Neural cell (in vitro differentiated cells): ENCODE data around the gene POGLUT2. TPM values are rescaled to one million over a fixed set of nuclear protein-coding genes. Genes with fewer than 3 reads are reported as not detected.

Experiments
- H2AFZ ChIP-seq: fragments of 200-600, 300-800 bp; sonication (generic), shearing (Covaris generic); 2 replicates; pipeline ENCODE4 v1.6.0; 2014; ENCODE audit warnings: low read depth, mild to moderate bottlenecking, antibody characterized with exemption, low read length, moderate library complexity
- H3F3A ChIP-seq: fragments of 200-600 bp; shearing (Covaris generic); 2 replicates; pipeline ENCODE4 v1.6.1; 2016; ENCODE audit warnings: mild to moderate bottlenecking, moderate library complexity, mixed read lengths, antibody characterized with exemption, low read length; ENCODE audit not compliant: insufficient read depth, poor library complexity, severe bottlenecking
- H3K27ac ChIP-seq: fragments of 200-600, 300-800 bp; sonication (generic), shearing (Covaris generic); 2 replicates; pipeline ENCODE4 v1.5.1; 2014; ENCODE audit warnings: mild to moderate bottlenecking, low read length, moderate library complexity
- H3K27me3 ChIP-seq: fragments of 300-800, 200-600 bp; sonication (generic), shearing (Covaris generic); 2 replicates; pipeline ENCODE4 v1.6.0; 2014; ENCODE audit warnings: mild to moderate bottlenecking, low read depth, low read length, moderate library complexity; ENCODE audit not compliant: insufficient read depth
- H3K36me3 ChIP-seq: fragments of 300-800, 200-600 bp; sonication (generic), shearing (Covaris generic); 2 replicates; pipeline ENCODE4 v1.5.1; 2014; ENCODE audit warnings: mild to moderate bottlenecking, antibody characterized with exemption, low read length, moderate library complexity; ENCODE audit not compliant: insufficient read depth
- H3K4me2 ChIP-seq: fragments of 300-800, 200-600 bp; sonication (generic), shearing (Covaris generic); 2 replicates; pipeline ENCODE4 v1.6.0; 2014; ENCODE audit warnings: mild to moderate bottlenecking, low read length
- H3K4me3 ChIP-seq: fragments of 300-800, 200-600 bp; sonication (generic), shearing (Covaris generic); 2 replicates; pipeline ENCODE4 v1.5.1; 2014; ENCODE audit warnings: mild to moderate bottlenecking, low read length, moderate library complexity
- H3K79me2 ChIP-seq: fragments of 200-600 bp; shearing (Covaris generic); replicated peaks from 2 replicates; pipeline ENCODE4 v1.6.0; 2014; ENCODE audit warnings: mild to moderate bottlenecking, low read length, moderate library complexity; ENCODE audit not compliant: insufficient read depth
- H3K9ac ChIP-seq: fragments of 300-800, 200-600 bp; sonication (generic), shearing (Covaris generic); 2 replicates; pipeline ENCODE4 v1.6.1; 2016; ENCODE audit warnings: mild to moderate bottlenecking, low read length, mixed read lengths
- H3K9me2 ChIP-seq: fragments of 200-600 bp; shearing (Covaris generic); 2 replicates; pipeline ENCODE4 v1.6.1; 2016; ENCODE audit warnings: mild to moderate bottlenecking, low read length, mixed read lengths; ENCODE audit not compliant: insufficient read depth
- H3K9me3 ChIP-seq: fragments of 200-600, 300-800 bp; sonication (generic), shearing (Covaris generic); 2 replicates; pipeline ENCODE4 v1.6.1; 2016; ENCODE audit warnings: mild to moderate bottlenecking, mixed run types, low read length, moderate library complexity, mixed read lengths
- H4K20me1 ChIP-seq: fragments of 200-600 bp; shearing (Covaris generic); 2 replicates; pipeline ENCODE4 v1.6.1; 2016; ENCODE audit warnings: mild to moderate bottlenecking, mixed run types; ENCODE audit not compliant: insufficient read depth
- CTCF ChIP-seq: fragments of 450-650 bp; IDR thresholded peaks from 2 replicates; pipeline ENCODE4 v1.5.1; 2014; ENCODE audit warnings: antibody characterized with exemption, mild to moderate bottlenecking, moderate library complexity; ENCODE audit not compliant: poor library complexity, severe bottlenecking
- EP300 ChIP-seq: fragments of 450-650 bp; conservative IDR thresholded peaks from 2 replicates; pipeline ENCODE4 v1.6.1; 2014; ENCODE audit warnings: antibody characterized with exemption, mild to moderate bottlenecking, moderate library complexity; ENCODE audit not compliant: poor library complexity, severe bottlenecking
- EZH2 ChIP-seq: fragments of 200-600, 300-800 bp; shearing (Covaris generic), sonication (generic); IDR thresholded peaks from 2 replicates; pipeline ENCODE4 v1.6.1; 2014; ENCODE audit warnings: antibody characterized with exemption, low read length, borderline replicate concordance, mild to moderate bottlenecking; ENCODE audit not compliant: insufficient read depth, poor library complexity, severe bottlenecking
- MXI1 ChIP-seq: fragments of 450-650 bp; conservative IDR thresholded peaks from 2 replicates; pipeline ENCODE4 v1.6.1; 2014; ENCODE audit warnings: antibody characterized with exemption, mild to moderate bottlenecking; ENCODE audit not compliant: poor library complexity, severe bottlenecking
- POLR2AphosphoS5 ChIP-seq: IDR thresholded peaks from 2 replicates; pipeline ENCODE4 v1.6.1; 2012
- RAD21 ChIP-seq: fragments of 450-650 bp; conservative IDR thresholded peaks from 2 replicates; pipeline ENCODE4 v1.6.1; 2014; ENCODE audit warnings: antibody characterized with exemption, mild to moderate bottlenecking, moderate library complexity
- REST ChIP-seq: IDR thresholded peaks from 2 replicates; pipeline ENCODE4 v1.6.1; 2012; ENCODE audit warnings: borderline replicate concordance
- SMC3 ChIP-seq: fragments of 450-650 bp; conservative IDR thresholded peaks from 2 replicates; pipeline ENCODE4 v1.6.1; 2014; ENCODE audit warnings: antibody characterized with exemption, mild to moderate bottlenecking, moderate library complexity; ENCODE audit not compliant: poor library complexity
- TAF1 ChIP-seq: IDR thresholded peaks from 2 replicates; pipeline ENCODE4 v1.6.1; 2012; ENCODE audit warnings: low read depth
- polyA plus RNA-seq: library from polyadenylated mRNA; depleted of rRNA; stranded (reverse); fragments of >200 nt; gene quantifications from 2 replicates; pipeline ENCODE4 v1.2.3, GENCODE V29; 2014

Gene POGLUT2
- polyA plus RNA-seq, 1 donor from 2014 or later, result 51.7 TPM

GRCh38 chr13:102758842-102759241, 39.9 kb downstream of the POGLUT2 start:
- H3K9ac ChIP-seq, result no peak overlapping the region
- H3K36me3 ChIP-seq, result no peaks in the 10 kb centered on the region
- no peaks in the 10 kb centered on the region for H4K20me1 ChIP-seq
- H3K4me2 ChIP-seq, result no peak overlapping the region
- no peaks in the 10 kb centered on the region for H3K9me2 ChIP-seq
- H3K27me3 ChIP-seq, result no peaks in the 10 kb centered on the region
- H3K27ac ChIP-seq, result no peak overlapping the region
- H3K4me3 ChIP-seq, result no peak overlapping the region
- H2AFZ ChIP-seq, result no peak overlapping the region
- H3K79me2 ChIP-seq, result no peaks in the 10 kb centered on the region
- TF ChIP-seq POLR2AphosphoS5 (no peak), REST (no peak), CTCF (no peak), TAF1 (no peak)
- H3K9me3 ChIP-seq, result no peaks in the 10 kb centered on the region
- no peaks in the 10 kb centered on the region for H3F3A ChIP-seq

- H2AFZ ChIP-seq, result no peak overlapping the region
- no peaks in the 10 kb centered on the region for H4K20me1 ChIP-seq
- no peaks in the 10 kb centered on the region for H3K9me2 ChIP-seq
Measured at GRCh38 chr13:102757006-102757405, 41.8 kb downstream of the POGLUT2 start.

More at GRCh38 chr13:102757006-102757405, 41.8 kb downstream of the POGLUT2 start:
- H3K79me2 ChIP-seq, result no peaks in the 10 kb centered on the region
- no peak overlapping the region for H3K4me2 ChIP-seq
- no peaks in the 10 kb centered on the region for H3K9me3 ChIP-seq
- no peaks in the 10 kb centered on the region for H3F3A ChIP-seq
- no peak for TF ChIP-seq EZH2
- TF ChIP-seq CTCF, result no peak
- no peak for TF ChIP-seq RAD21
- TF ChIP-seq EP300, result no peak
- no peak for TF ChIP-seq TAF1
- TF ChIP-seq MXI1, result no peak
- no peak for TF ChIP-seq POLR2AphosphoS5
- no peak for TF ChIP-seq REST
- TF ChIP-seq SMC3, result no peak
- H3K27ac ChIP-seq, result no peak overlapping the region
- no peak overlapping the region for H3K4me3 ChIP-seq
- no peaks in the 10 kb centered on the region for H3K27me3 ChIP-seq
- no peak overlapping the region for H3K9ac ChIP-seq
- H3K36me3 ChIP-seq, result no peaks in the 10 kb centered on the region
